H9 (cell line): Measurements from ENCODE around the gene HIP1R. TPM values are rescaled to one million over a fixed set of nuclear protein-coding genes. Genes with fewer than 3 reads are reported as not detected.

Experiments used
- DNase-seq: peaks from one replicate; pipeline ENCODE4 v3.0.0-alpha.2; 2017
- H2AFZ ChIP-seq: one replicate; pipeline ENCODE4 v1.6.1; 2013; ENCODE audit warnings: mild to moderate bottlenecking, low read length, control low read depth, moderate library complexity
- H2AK5ac ChIP-seq: 2 replicates; pipeline ENCODE4 v1.6.1; 2013; ENCODE audit warnings: low read length, control low read depth, mixed read lengths; ENCODE audit not compliant: insufficient read length
- H2BK120ac ChIP-seq: one replicate; pipeline ENCODE4 v1.6.1; 2013; ENCODE audit warnings: low read depth, mild to moderate bottlenecking, low read length, control low read depth, inconsistent platforms; ENCODE audit not compliant: poor library complexity, severe bottlenecking
- H2BK12ac ChIP-seq: 2 replicates; pipeline ENCODE4 v1.6.1; 2013; ENCODE audit warnings: low read length, control low read depth, mixed read lengths, low read depth; ENCODE audit not compliant: insufficient read length
- H2BK15ac ChIP-seq: 2 replicates; pipeline ENCODE4 v1.6.1; 2013; ENCODE audit warnings: low read depth, low read length, control low read depth
- H2BK20ac ChIP-seq: one replicate; pipeline ENCODE4 v1.6.1; 2013; ENCODE audit warnings: low read depth, mild to moderate bottlenecking, low read length, control low read depth, inconsistent platforms; ENCODE audit not compliant: poor library complexity, severe bottlenecking
- H2BK5ac ChIP-seq: 2 replicates; pipeline ENCODE4 v1.6.1; 2013; ENCODE audit warnings: low read length, control low read depth, mixed read lengths; ENCODE audit not compliant: insufficient read length
- H3K14ac ChIP-seq: 2 replicates; pipeline ENCODE4 v1.6.1; 2013; ENCODE audit warnings: low read length, control low read depth; ENCODE audit not compliant: insufficient read depth
- H3K18ac ChIP-seq: 2 replicates; pipeline ENCODE4 v1.6.1; 2013; ENCODE audit warnings: low read depth, mild to moderate bottlenecking, mixed read lengths, low read length, control low read depth; ENCODE audit not compliant: insufficient read length
- H3K23ac ChIP-seq: 2 replicates; pipeline ENCODE4 v1.6.1; 2013; ENCODE audit warnings: low read length, control low read depth, mixed read lengths, low read depth; ENCODE audit not compliant: insufficient read length
- H3K23me2 ChIP-seq: 2 replicates; pipeline ENCODE4 v1.6.1; 2013; ENCODE audit warnings: low read depth, mild to moderate bottlenecking, mixed read lengths, low read length, control low read depth; ENCODE audit not compliant: insufficient read length, poor library complexity, severe bottlenecking
- H3K27ac ChIP-seq: 2 replicates; pipeline ENCODE4 v1.5.1; 2013; ENCODE audit warnings: low read length, control low read depth, mixed read lengths, low read depth; ENCODE audit not compliant: insufficient read length
- H3K27me3 ChIP-seq: 2 replicates; pipeline ENCODE4 v1.6.1; 2013; ENCODE audit warnings: low read length, control low read depth, inconsistent platforms; ENCODE audit not compliant: insufficient read depth
- H3K4ac ChIP-seq: 2 replicates; pipeline ENCODE4 v1.6.1; 2013; ENCODE audit warnings: low read depth, mild to moderate bottlenecking, control low read depth, inconsistent platforms, low read length, moderate library complexity
- H3K4me1 ChIP-seq: 2 replicates; pipeline ENCODE4 v1.6.1; 2013; ENCODE audit warnings: low read length, control low read depth, inconsistent platforms; ENCODE audit not compliant: insufficient read depth
- H3K4me2 ChIP-seq: 2 replicates; pipeline ENCODE4 v1.6.1; 2013; ENCODE audit warnings: low read length, control low read depth, mixed read lengths; ENCODE audit not compliant: insufficient read length, insufficient read depth
- H3K56ac ChIP-seq: 2 replicates; pipeline ENCODE4 v1.6.1; 2013; ENCODE audit warnings: low read depth, mild to moderate bottlenecking, mixed read lengths, low read length, control low read depth; ENCODE audit not compliant: insufficient read length
- H3K79me1 ChIP-seq: 2 replicates; pipeline ENCODE4 v1.6.1; 2013; ENCODE audit warnings: low read depth, mild to moderate bottlenecking, moderate library complexity, low read length, control low read depth, inconsistent platforms; ENCODE audit not compliant: insufficient read depth, poor library complexity, severe bottlenecking
- H3K79me2 ChIP-seq: 2 replicates; pipeline ENCODE4 v1.6.1; 2013; ENCODE audit warnings: low read length, control low read depth, inconsistent platforms; ENCODE audit not compliant: insufficient read depth
- H3K9ac ChIP-seq: 2 replicates; pipeline ENCODE4 v1.6.1; 2013; ENCODE audit warnings: low read length, control low read depth, mixed read lengths; ENCODE audit not compliant: insufficient read length; ENCODE audit errors: extremely low read depth
- H3K9me3 ChIP-seq: one replicate; pipeline ENCODE4 v1.6.1; 2013; ENCODE audit warnings: low read depth, low read length, inconsistent platforms; ENCODE audit not compliant: control insufficient read depth
- H3T11ph ChIP-seq: one replicate; pipeline ENCODE4 v1.6.1; 2013; ENCODE audit warnings: mild to moderate bottlenecking, low read length, control low read depth, inconsistent platforms
- H4K20me1 ChIP-seq: one replicate; pipeline ENCODE4 v1.6.1; 2013; ENCODE audit not compliant: control insufficient read depth, insufficient read length, insufficient read depth
- H4K5ac ChIP-seq: 2 replicates; pipeline ENCODE4 v1.6.1; 2013; ENCODE audit warnings: low read depth, mild to moderate bottlenecking, mixed read lengths, low read length, control low read depth; ENCODE audit not compliant: insufficient read length
- H4K8ac ChIP-seq: replicated peaks from 2 replicates; pipeline ENCODE4 v1.6.1; 2013; ENCODE audit warnings: low read length, control low read depth, mixed read lengths, low read depth; ENCODE audit not compliant: insufficient read length
- H4K91ac ChIP-seq: 2 replicates; pipeline ENCODE4 v1.6.1; 2013; ENCODE audit warnings: low read depth, mild to moderate bottlenecking, moderate library complexity, mixed read lengths, low read length, control low read depth; ENCODE audit not compliant: insufficient read length
- H3K27ac Mint-ChIP-seq, 3 experiments: 2 replicates in 2 of 3; 3 replicates in 1 of 3; pipeline ENCODE4 v1.8.0; 2020 to 2021; ENCODE audit warnings: mixed read lengths in 3 of 3, mild to moderate bottlenecking in 1 of 3, moderate library complexity in 1 of 3
- H3K27me3 Mint-ChIP-seq: 2 replicates; pipeline ENCODE4 v1.8.0; 2021; ENCODE audit warnings: low read depth, mild to moderate bottlenecking, moderate library complexity, mixed read lengths
- H3K36me3 Mint-ChIP-seq, 3 experiments: 2 replicates in 2 of 3; 3 replicates in 1 of 3; pipeline ENCODE4 v1.8.0; 2020 to 2021; ENCODE audit warnings: low read depth in 3 of 3, mixed read lengths in 3 of 3; ENCODE audit not compliant: insufficient read depth in 1 of 3
- H3K4me1 Mint-ChIP-seq, 2 experiments: 2 replicates each; pipeline ENCODE4 v1.8.0; 2020; ENCODE audit warnings: mixed read lengths in 2 of 2
- H3K4me3 Mint-ChIP-seq, 2 experiments: 2 replicates in 1 of 2; 3 replicates in 1 of 2; pipeline ENCODE4 v1.8.0; 2020 to 2021; ENCODE audit warnings: mild to moderate bottlenecking in 2 of 2, mixed read lengths in 2 of 2, moderate library complexity in 1 of 2
- H3K9me3 Mint-ChIP-seq, 2 experiments: 2 replicates in 1 of 2; 3 replicates in 1 of 2; pipeline ENCODE4 v1.8.0; 2020; ENCODE audit warnings: mild to moderate bottlenecking in 2 of 2, mixed read lengths in 2 of 2, moderate library complexity in 1 of 2
- CTCF ChIP-seq: fragments of 200-600 bp; sonication (generic); conservative IDR thresholded peaks from 3 replicates; pipeline ENCODE4 v1.8.0; 2021; ENCODE audit warnings: antibody characterized with exemption, mild to moderate bottlenecking
- WGBS: extraction: QIAGEN DNeasy Blood & Tissue Kit; methylation state at CpG from one replicate; pipeline ENCODE4 v1.1.7; 2013; ENCODE audit warnings: missing lambda C conversion rate, low lambda C conversion rate, mixed read lengths; ENCODE audit not compliant: insufficient read length; ENCODE audit errors: extremely low coverage; 5-methylcytosine and 5-hydroxymethylcytosine counted together
- total RNA-seq: library from RNA; stranded (reverse); gene quantifications from 2 replicates; pipeline ENCODE4 v1.2.1, GENCODE V29; 2021

HIP1R gene
- total RNA-seq, 1 experiment from 2014 or later, result 17.4 TPM

DNA sequence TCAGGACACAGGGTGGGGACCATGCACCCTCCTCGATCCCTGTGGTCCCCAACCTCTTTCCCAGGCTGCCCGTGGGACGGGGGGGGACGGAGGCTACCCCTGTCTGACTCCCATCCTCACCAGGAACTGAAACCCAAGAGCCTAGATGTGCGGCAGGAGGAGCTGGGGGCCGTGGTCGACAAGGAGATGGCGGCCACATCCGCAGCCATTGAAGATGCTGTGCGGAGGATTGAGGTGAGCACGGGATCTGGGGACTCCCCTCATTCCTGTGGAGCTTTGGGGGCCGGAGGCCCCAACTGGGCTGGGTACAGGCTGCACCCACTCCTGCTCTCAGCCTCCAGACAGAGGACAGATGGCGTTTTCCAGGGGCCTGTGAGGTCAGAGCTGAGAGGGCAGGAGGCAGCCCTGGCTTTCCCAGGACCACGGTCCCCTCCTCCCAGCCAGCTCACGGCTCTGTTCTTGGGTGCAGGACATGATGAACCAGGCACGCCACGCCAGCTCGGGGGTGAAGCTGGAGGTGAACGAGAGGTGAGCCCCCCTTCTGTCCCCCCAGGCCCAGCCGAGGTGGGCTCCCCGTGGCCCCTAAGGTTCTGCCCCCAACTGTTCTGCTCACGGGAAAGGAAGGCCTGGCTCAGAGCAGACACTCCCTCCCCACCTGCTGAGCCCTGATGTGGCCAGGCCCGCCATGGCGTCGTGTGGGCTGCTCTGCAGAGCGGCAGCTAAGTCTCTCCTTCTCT, 24.2 kb downstream of the HIP1R start:
- no peak overlapping the region for H3K4ac ChIP-seq
- no peak overlapping the region for H2AK5ac ChIP-seq
- no peak overlapping the region for H3K9ac ChIP-seq
- H3K36me3 Mint-ChIP-seq, result peaks cover 0 to 6% (median 0%) of the 10 kb centered on the region in 3 experiments; a peak in 3 of 7 replicates
- no peak overlapping the region for H2BK120ac ChIP-seq
- no peak overlapping the region for H4K5ac ChIP-seq
- no peak overlapping the region for H4K8ac ChIP-seq
- H2AFZ ChIP-seq, result no peak overlapping the region
- TF ChIP-seq CTCF, result no peak
- H3K23ac ChIP-seq, result no peak overlapping the region
- no peak overlapping the region for H2BK12ac ChIP-seq
- no peaks in the 10 kb centered on the region for H3K27me3 ChIP-seq
- no peak overlapping the region for H2BK5ac ChIP-seq
- no peak overlapping the region for H3K27ac Mint-ChIP-seq
- H3K4me3 Mint-ChIP-seq, result no peak overlapping the region
- DNase-seq, result no peak
- H3K18ac ChIP-seq, result no peak overlapping the region
- H3K4me2 ChIP-seq, result no peak overlapping the region
- H3K23me2 ChIP-seq, result no peaks in the 10 kb centered on the region
- no peaks in the 10 kb centered on the region for H3K9me3 Mint-ChIP-seq
- H3K79me1 ChIP-seq, result no peaks in the 10 kb centered on the region
- H3K4me1 ChIP-seq, result no peaks in the 10 kb centered on the region
- peaks cover 25% of the 10 kb centered on the region for H3K27me3 Mint-ChIP-seq
- no peaks in the 10 kb centered on the region for H4K20me1 ChIP-seq
- no CpG with 5 or more reads among the region's 26 CpGs for WGBS
- no peak overlapping the region for H2BK15ac ChIP-seq
- peaks cover 0 to 2% of the 10 kb centered on the region in 2 experiments; a peak in 1 of 4 replicates for H3K4me1 Mint-ChIP-seq
- H3T11ph ChIP-seq, result no peak overlapping the region
- H3K79me2 ChIP-seq, result no peaks in the 10 kb centered on the region
- H4K91ac ChIP-seq, result no peak overlapping the region
- H3K27ac ChIP-seq, result no peak overlapping the region
- H3K56ac ChIP-seq, result no peak overlapping the region
- no peak overlapping the region for H3K14ac ChIP-seq
- no peaks in the 10 kb centered on the region for H3K9me3 ChIP-seq
- H2BK20ac ChIP-seq, result no peak overlapping the region
